GM23248 (cell line): ENCODE results near the gene LENG8.

Experiments
- EZH2 ChIP-seq: fragments of 200-600 bp; sonication (generic); IDR thresholded peaks from 2 replicates; pipeline ENCODE4 v1.6.1; 2018; ENCODE audit warnings: antibody characterized with exemption, mild to moderate bottlenecking; ENCODE audit not compliant: insufficient read depth, poor library complexity, severe bottlenecking
- EZH2phosphoT487 ChIP-seq: fragments of 200-600 bp; sonication (generic); IDR thresholded peaks from 2 replicates; pipeline ENCODE4 v1.6.1; 2018; ENCODE audit warnings: antibody characterized with exemption, moderate library complexity, mild to moderate bottlenecking, low read depth; ENCODE audit not compliant: insufficient read depth

- TF ChIP-seq EZH2, result no peak
- no peak for TF ChIP-seq EZH2phosphoT487
These were observed 29.8 kb downstream of the LENG8 start for GRCh38 chr19:54478677-54479266.
